PC-3 (cell line): Measurements from ENCODE around the gene SMARCA4.

Source experiments
- EZH2 ChIP-seq: fragments of 300-600 bp; sonication (generic); IDR thresholded peaks from one replicate; pipeline ENCODE4 v1.6.1; 2017; ENCODE audit warnings: antibody characterized with exemption, mild to moderate bottlenecking, low read length; ENCODE audit not compliant: unreplicated experiment
- TF ChIP-seq, protein P1 (sequence below): fragments of 300-600 bp; sonication (generic); conservative IDR thresholded peaks from 2 replicates; pipeline ENCODE4 v1.5.1; 2017; ENCODE audit warnings: antibody characterized with exemption, low read depth, mild to moderate bottlenecking, low read length

DNA sequence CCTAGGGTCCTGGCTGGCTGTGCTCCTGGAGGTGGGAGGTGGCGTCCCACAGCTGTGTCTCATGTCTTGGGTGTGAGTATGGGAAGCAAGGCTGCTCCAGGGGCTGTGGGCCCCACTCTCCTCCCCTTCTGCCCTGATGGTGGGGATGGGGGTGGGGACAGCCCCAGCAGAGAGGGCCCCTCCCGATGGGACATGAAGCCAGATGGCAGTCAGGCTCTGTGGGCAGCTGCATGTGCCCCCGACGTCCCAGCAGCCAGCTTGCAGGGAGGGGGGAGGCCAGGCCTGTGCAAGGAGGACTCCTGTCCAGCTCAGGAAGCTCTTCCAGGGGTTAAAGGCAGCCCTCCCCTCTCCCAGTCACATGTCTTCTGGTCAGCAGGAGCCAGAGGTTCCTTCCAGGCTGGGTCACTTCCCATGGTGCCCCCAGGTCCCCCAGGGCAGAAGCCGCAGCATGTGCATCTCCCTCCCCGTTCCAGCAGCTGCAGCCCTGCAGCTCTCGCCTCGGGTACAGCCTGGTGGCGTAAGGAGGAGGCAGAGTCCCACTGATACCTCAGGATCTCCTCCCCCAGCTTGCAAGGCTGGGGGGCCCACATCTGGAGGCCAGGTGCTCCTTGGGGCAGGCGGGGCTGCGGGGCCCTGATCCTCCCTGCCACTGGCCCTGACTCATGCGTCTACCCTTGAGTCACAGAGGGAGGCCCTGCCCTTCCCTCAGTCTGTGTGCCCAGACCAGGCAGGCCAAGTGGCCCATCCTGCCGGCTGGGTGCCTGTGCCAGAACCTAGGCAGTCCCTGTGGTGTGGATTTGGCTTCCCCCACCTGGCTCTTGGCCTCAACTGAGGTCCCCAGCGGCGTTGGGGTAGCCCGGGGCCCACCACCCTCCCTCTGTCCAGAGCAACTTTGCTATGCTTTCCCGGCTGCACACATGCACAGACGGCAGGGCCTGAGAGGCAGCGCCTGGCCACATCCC lies 45.4 kb upstream of the SMARCA4 start:
- TF ChIP-seq, protein P1, sequence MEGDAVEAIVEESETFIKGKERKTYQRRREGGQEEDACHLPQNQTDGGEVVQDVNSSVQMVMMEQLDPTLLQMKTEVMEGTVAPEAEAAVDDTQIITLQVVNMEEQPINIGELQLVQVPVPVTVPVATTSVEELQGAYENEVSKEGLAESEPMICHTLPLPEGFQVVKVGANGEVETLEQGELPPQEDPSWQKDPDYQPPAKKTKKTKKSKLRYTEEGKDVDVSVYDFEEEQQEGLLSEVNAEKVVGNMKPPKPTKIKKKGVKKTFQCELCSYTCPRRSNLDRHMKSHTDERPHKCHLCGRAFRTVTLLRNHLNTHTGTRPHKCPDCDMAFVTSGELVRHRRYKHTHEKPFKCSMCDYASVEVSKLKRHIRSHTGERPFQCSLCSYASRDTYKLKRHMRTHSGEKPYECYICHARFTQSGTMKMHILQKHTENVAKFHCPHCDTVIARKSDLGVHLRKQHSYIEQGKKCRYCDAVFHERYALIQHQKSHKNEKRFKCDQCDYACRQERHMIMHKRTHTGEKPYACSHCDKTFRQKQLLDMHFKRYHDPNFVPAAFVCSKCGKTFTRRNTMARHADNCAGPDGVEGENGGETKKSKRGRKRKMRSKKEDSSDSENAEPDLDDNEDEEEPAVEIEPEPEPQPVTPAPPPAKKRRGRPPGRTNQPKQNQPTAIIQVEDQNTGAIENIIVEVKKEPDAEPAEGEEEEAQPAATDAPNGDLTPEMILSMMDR = no peak
- no peak for TF ChIP-seq EZH2
